HUES48 (cell line): ENCODE measurements around the gene MAGEA11.
"Not testable (repeated sequence)": the region's sequence is repeated elsewhere in the genome, so short reads cannot be mapped to it uniquely, and the experiment has no call there.

Experiments used
- H3K27ac ChIP-seq: one replicate; pipeline ENCODE4 v1.7.0; 2013; ENCODE audit warnings: low read depth, low read length, inconsistent platforms
- H3K27me3 ChIP-seq: 2 replicates; pipeline ENCODE4 v1.6.1; 2013; ENCODE audit warnings: mild to moderate bottlenecking, low read length; ENCODE audit not compliant: control insufficient read depth, insufficient read depth
- H3K36me3 ChIP-seq: 2 replicates; pipeline ENCODE4 v1.6.1; 2013; ENCODE audit warnings: low read length; ENCODE audit not compliant: control insufficient read depth, insufficient read depth
- H3K4me1 ChIP-seq: 2 replicates; pipeline ENCODE4 v1.6.1; 2013; ENCODE audit warnings: mild to moderate bottlenecking, low read length; ENCODE audit not compliant: control insufficient read depth, insufficient read depth
- H3K4me3 ChIP-seq: 2 replicates; pipeline ENCODE4 v1.5.1; 2013; ENCODE audit warnings: mild to moderate bottlenecking, low read depth, low read length
- H3K9ac ChIP-seq: 2 replicates; pipeline ENCODE4 v1.6.1; 2013; ENCODE audit warnings: mild to moderate bottlenecking, low read depth, low read length, moderate library complexity
- H3K9me3 ChIP-seq: 2 replicates; pipeline ENCODE4 v1.6.1; 2013; ENCODE audit warnings: low read length; ENCODE audit not compliant: control insufficient read depth, insufficient read depth

MAGEA11 gene

GRCh38 chrX:149759824-149760223 is 48.0 kb downstream of the MAGEA11 start:
- Histone ChIP-seq H3K4me3 (no peak overlapping the region), H3K27ac (no peak overlapping the region), H3K9ac (no peak overlapping the region), H3K27me3 (no peaks in the 10 kb centered on the region), H3K9me3 (peaks cover 20% of the 10 kb centered on the region), H3K4me1 (no peaks in the 10 kb centered on the region), H3K36me3 (no peaks in the 10 kb centered on the region)

- Histone ChIP-seq H3K27ac (no peak overlapping the region), H3K36me3 (no peaks in the 10 kb centered on the region), H3K9ac (no peak overlapping the region), H3K9me3 (peaks cover 14% of the 10 kb centered on the region), H3K4me1 (no peaks in the 10 kb centered on the region), H3K4me3 (no peak overlapping the region), H3K27me3 (no peaks in the 10 kb centered on the region)
These were observed 49.1 kb downstream of the MAGEA11 start for GRCh38 chrX:149760965-149761364.

- not testable (repeated sequence) for H3K36me3 ChIP-seq, H3K9ac ChIP-seq, H3K27me3 ChIP-seq, H3K4me1 ChIP-seq, H3K4me3 ChIP-seq, H3K27ac ChIP-seq
- peaks cover 14% of the 10 kb centered on the region; the same call in 1 of the 2 replicates for H3K9me3 ChIP-seq
These were observed 50.2 kb downstream of the MAGEA11 start for GRCh38 chrX:149761858-149762674.

- Histone ChIP-seq H3K9me3 (peaks cover 6% of the 10 kb centered on the region; the same call in 1 of the 2 replicates), H3K9ac (no peak overlapping the region)
These were observed 51.1 kb downstream of the MAGEA11 start for GRCh38 chrX:149762696-149763614.

More at GRCh38 chrX:149762696-149763614, 51.1 kb downstream of the MAGEA11 start:
- Histone ChIP-seq H3K27ac (no peak overlapping the region), H3K4me3 (no peak overlapping the region), H3K36me3 (no peaks in the 10 kb centered on the region), H3K4me1 (no peaks in the 10 kb centered on the region), H3K27me3 (no peaks in the 10 kb centered on the region)
